GM12878 (cell line): ENCODE measurements around the gene OR51B4. TPM values are rescaled to one million over a fixed set of nuclear protein-coding genes. Genes with fewer than 3 reads are reported as not detected.

Source experiments
- CBFB ChIP-seq: IDR thresholded peaks from 2 replicates; pipeline ENCODE4 v1.6.1; 2016; ENCODE audit warnings: antibody characterized with exemption, low read depth
- FOXK2 ChIP-seq: fragments of 450-650 bp; IDR thresholded peaks from 2 replicates; pipeline ENCODE4 v1.6.1; 2017; ENCODE audit warnings: mild to moderate bottlenecking, moderate library complexity
- POLR2AphosphoS2 ChIP-seq: IDR thresholded peaks from 2 replicates; pipeline ENCODE4 v1.6.1; 2011; ENCODE audit warnings: low read depth, mild to moderate bottlenecking, low read length, improper control_type of control experiment, moderate library complexity
- RELA ChIP-seq: fragments of 450-650 bp; IDR thresholded peaks from 2 replicates; pipeline ENCODE4 v1.8.0; 2014; ENCODE audit warnings: borderline replicate concordance; ENCODE audit not compliant: partially characterized antibody
- ZSCAN29 ChIP-seq: fragments of 450-650 bp; IDR thresholded peaks from 2 replicates; pipeline ENCODE4 v1.6.1; 2017; ENCODE audit warnings: mild to moderate bottlenecking, moderate library complexity
- polyA plus RNA-seq, 11 experiments: library from polyadenylated mRNA; depleted of rRNA in 4 of 11; unstranded in 6 of 11; stranded (reverse) in 5 of 11; fragments of >200 nt; fragmentation: Nextera tagmentation in 4 of 11; fragmentation: Illumina TruSeq in 1 of 11; extraction: Ambion mirVana in 4 of 11; extraction: Trizol in 1 of 11; gene quantifications; 1 replicate in 1 of 11; 2 replicates in 10 of 11; pipeline versions ENCODE4 v1.2.1 to v1.2.3, GENCODE V29; 2011 to 2016; ENCODE audit warnings: inconsistent platforms in 2 of 11, missing spikeins in 2 of 11, low read depth in 1 of 11
- total RNA-seq, 4 experiments: library from RNA; depleted of rRNA in 3 of 4; stranded (reverse); fragments of >200 nt in 3 of 4; fragmentation: Illumina TruSeq in 1 of 4; extraction: Trizol in 1 of 4; gene quantifications; 2 replicates each; pipeline versions ENCODE4 v1.2.1 to v1.2.3, GENCODE V29; 2013 to 2021
- TF ChIP-seq, protein P1 (sequence below): fragments of 450-650 bp; IDR thresholded peaks from 2 replicates; pipeline ENCODE4 v1.6.1; 2017; ENCODE audit warnings: antibody characterized with exemption, mild to moderate bottlenecking, moderate library complexity
- TF ChIP-seq, protein P2 (sequence below): IDR thresholded peaks from 2 replicates; pipeline ENCODE4 v1.6.1; 2011; ENCODE audit warnings: borderline replicate concordance, low read depth, mild to moderate bottlenecking, moderate library complexity, low read length; ENCODE audit not compliant: insufficient read depth, poor library complexity, severe bottlenecking
- TF ChIP-seq, protein P3 (sequence below): IDR thresholded peaks from 2 replicates; pipeline ENCODE4 v1.6.1; 2011; ENCODE audit warnings: low read depth, low read length, improper control_type of control experiment, borderline replicate concordance

OR51B4 gene
- total and polyA plus RNA-seq, 10 of the 15 experiments (the other 5 are each of a cell fraction or from before 2014, with no cell fraction given): 0.23 to 2.1 TPM; not detected in 8

DNA sequence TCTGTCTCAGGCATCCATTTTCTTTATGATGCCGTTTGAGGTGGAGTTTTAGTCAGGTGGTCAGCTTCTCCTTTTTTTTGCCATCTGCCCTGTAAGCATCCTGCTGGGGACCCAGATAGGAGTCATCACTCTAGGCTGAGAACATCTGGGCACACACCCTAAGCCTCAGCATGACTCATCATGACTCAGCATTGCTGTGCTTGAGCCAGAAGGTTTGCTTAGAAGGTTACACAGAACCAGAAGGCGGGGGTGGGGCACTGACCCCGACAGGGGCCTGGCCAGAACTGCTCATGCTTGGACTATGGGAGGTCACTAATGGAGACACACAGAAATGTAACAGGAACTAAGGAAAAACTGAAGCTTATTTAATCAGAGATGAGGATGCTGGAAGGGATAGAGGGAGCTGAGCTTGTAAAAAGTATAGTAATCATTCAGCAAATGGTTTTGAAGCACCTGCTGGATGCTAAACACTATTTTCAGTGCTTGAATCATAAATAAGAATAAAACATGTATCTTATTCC, 21.1 kb downstream of the OR51B4 start (continued):
- TF ChIP-seq, protein P1, sequence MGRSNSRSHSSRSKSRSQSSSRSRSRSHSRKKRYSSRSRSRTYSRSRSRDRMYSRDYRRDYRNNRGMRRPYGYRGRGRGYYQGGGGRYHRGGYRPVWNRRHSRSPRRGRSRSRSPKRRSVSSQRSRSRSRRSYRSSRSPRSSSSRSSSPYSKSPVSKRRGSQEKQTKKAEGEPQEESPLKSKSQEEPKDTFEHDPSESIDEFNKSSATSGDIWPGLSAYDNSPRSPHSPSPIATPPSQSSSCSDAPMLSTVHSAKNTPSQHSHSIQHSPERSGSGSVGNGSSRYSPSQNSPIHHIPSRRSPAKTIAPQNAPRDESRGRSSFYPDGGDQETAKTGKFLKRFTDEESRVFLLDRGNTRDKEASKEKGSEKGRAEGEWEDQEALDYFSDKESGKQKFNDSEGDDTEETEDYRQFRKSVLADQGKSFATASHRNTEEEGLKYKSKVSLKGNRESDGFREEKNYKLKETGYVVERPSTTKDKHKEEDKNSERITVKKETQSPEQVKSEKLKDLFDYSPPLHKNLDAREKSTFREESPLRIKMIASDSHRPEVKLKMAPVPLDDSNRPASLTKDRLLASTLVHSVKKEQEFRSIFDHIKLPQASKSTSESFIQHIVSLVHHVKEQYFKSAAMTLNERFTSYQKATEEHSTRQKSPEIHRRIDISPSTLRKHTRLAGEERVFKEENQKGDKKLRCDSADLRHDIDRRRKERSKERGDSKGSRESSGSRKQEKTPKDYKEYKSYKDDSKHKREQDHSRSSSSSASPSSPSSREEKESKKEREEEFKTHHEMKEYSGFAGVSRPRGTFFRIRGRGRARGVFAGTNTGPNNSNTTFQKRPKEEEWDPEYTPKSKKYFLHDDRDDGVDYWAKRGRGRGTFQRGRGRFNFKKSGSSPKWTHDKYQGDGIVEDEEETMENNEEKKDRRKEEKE: no peak
- TF ChIP-seq FOXK2 (no peak), ZSCAN29 (no peak), POLR2AphosphoS2 (no peak), CBFB (no peak), RELA (no peak)
- TF ChIP-seq, protein P2, sequence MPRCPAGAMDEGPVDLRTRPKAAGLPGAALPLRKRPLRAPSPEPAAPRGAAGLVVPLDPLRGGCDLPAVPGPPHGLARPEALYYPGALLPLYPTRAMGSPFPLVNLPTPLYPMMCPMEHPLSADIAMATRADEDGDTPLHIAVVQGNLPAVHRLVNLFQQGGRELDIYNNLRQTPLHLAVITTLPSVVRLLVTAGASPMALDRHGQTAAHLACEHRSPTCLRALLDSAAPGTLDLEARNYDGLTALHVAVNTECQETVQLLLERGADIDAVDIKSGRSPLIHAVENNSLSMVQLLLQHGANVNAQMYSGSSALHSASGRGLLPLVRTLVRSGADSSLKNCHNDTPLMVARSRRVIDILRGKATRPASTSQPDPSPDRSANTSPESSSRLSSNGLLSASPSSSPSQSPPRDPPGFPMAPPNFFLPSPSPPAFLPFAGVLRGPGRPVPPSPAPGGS: peak; percentile 97
- TF ChIP-seq, protein P3, sequence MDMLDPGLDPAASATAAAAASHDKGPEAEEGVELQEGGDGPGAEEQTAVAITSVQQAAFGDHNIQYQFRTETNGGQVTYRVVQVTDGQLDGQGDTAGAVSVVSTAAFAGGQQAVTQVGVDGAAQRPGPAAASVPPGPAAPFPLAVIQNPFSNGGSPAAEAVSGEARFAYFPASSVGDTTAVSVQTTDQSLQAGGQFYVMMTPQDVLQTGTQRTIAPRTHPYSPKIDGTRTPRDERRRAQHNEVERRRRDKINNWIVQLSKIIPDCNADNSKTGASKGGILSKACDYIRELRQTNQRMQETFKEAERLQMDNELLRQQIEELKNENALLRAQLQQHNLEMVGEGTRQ: no peak
